Panc1 (cell line): ENCODE data around the gene ALDH1A1. TPM values are rescaled to one million over a fixed set of nuclear protein-coding genes. Genes with fewer than 3 reads are reported as not detected.

Experiments
- ATAC-seq: fragments of 200-7000 bp; cut with Tn5 transposase; 2 replicates; pipeline ENCODE4 v1.9.1; 2020; ENCODE audit warnings: mild to moderate bottlenecking, moderate library complexity
- BruUV-seq: library from RNA; stranded (reverse); fragments of 400-500 nt; replicated peaks from 2 replicates; lab custom pipeline; 2021; lab: Mats Ljungman, UMichigan
- CTCF ChIA-PET: fragments of 300-600 bp; sonication (Branson Sonifier 250); formaldehyde crosslinking; loops from one replicate; lab custom pipeline; 2022; ENCODE audit warnings: antibody characterized with exemption; lab: Charles Lee
- POLR2A ChIA-PET: fragments of 300-600 bp; sonication (Branson Sonifier 250); formaldehyde crosslinking; loops from one replicate; lab custom pipeline; 2022; ENCODE audit warnings: antibody characterized with exemption; lab: Charles Lee
- DNase-seq: peaks from one replicate; pipeline ENCODE4 v3.0.0-alpha.2; 2010; ENCODE audit warnings: low read depth, low spot score
- H3K27ac ChIP-seq: 2 replicates; pipeline ENCODE4 v1.5.1; 2011; ENCODE audit warnings: mild to moderate bottlenecking, low read length, inconsistent platforms
- H3K27me3 ChIP-seq: fragments of 200-500 bp; sonication (Bioruptor generic); 2 replicates; pipeline ENCODE4 v1.6.0; 2014; ENCODE audit warnings: low read length, inconsistent platforms; ENCODE audit not compliant: control insufficient read depth, insufficient read depth
- H3K36me3 ChIP-seq: fragments of 200-500 bp; sonication (Bioruptor generic); 2 replicates; pipeline ENCODE4 v1.5.1; 2014; ENCODE audit warnings: inconsistent platforms, mild to moderate bottlenecking, low read length, moderate library complexity; ENCODE audit not compliant: control insufficient read depth, insufficient read depth
- H3K4me1 ChIP-seq: 2 replicates; pipeline ENCODE4 v1.5.1; 2011; ENCODE audit warnings: inconsistent platforms, mild to moderate bottlenecking, low read length, moderate library complexity; ENCODE audit not compliant: control insufficient read depth, insufficient read depth
- H3K4me3 ChIP-seq, 2 experiments: 2 replicates each; pipeline ENCODE4 v1.5.1; 2011 to 2012; ENCODE audit warnings: low read depth in 2 of 2, low read length in 2 of 2, mild to moderate bottlenecking in 2 of 2, inconsistent platforms in 1 of 2, moderate library complexity in 1 of 2
- H3K9me3 ChIP-seq: fragments of 200-500 bp; sonication (Bioruptor generic); 2 replicates; pipeline ENCODE4 v1.5.1; 2014; ENCODE audit warnings: low read depth, mild to moderate bottlenecking, inconsistent platforms, low read length, moderate library complexity; ENCODE audit not compliant: control insufficient read depth, insufficient read depth
- CTCF ChIP-seq: fragments of 450-650 bp; IDR thresholded peaks from 2 replicates; pipeline ENCODE4 v1.5.1; 2017; ENCODE audit warnings: mild to moderate bottlenecking
- POLR2AphosphoS5 ChIP-seq: IDR thresholded peaks from 2 replicates; pipeline ENCODE4 v1.6.1; 2012; ENCODE audit warnings: mild to moderate bottlenecking, low read depth, low read length, moderate library complexity
- REST ChIP-seq, 2 experiments: IDR thresholded peaks; 2 replicates each; pipeline ENCODE4 v1.6.1; 2011 to 2012; ENCODE audit warnings: low read depth in 2 of 2, control low read depth in 1 of 2, low read length in 1 of 2, mild to moderate bottlenecking in 1 of 2, moderate library complexity in 1 of 2; ENCODE audit not compliant: insufficient read depth in 1 of 2
- SIN3A ChIP-seq: IDR thresholded peaks from 2 replicates; pipeline ENCODE4 v1.6.1; 2012; ENCODE audit warnings: low read depth, mild to moderate bottlenecking, low read length, moderate library complexity, borderline replicate concordance; ENCODE audit not compliant: insufficient read depth
- TCF7L2 ChIP-seq: IDR thresholded peaks from 2 replicates; pipeline ENCODE4 v1.6.1; 2011; ENCODE audit warnings: mild to moderate bottlenecking, low read depth, low read length, inconsistent platforms
- in situ Hi-C: cut with HindIII; loops from 2 replicates; pipeline ENCODE4 v1.10.0; 2016; ENCODE audit warnings: low sequenced_read_pairs, low pct_unique_long_range_greater_than_20kb
- intact Hi-C: fragments of 100-400 bp; cut with micrococcal nuclease; formaldehyde crosslinking; loops from one replicate; pipeline ENCODE4 v1.10.0; 2022; ENCODE audit not compliant: unreplicated experiment
- total RNA-seq: library from RNA; stranded (reverse); gene quantifications from one replicate; pipeline ENCODE4 v1.2.1, GENCODE V29; 2021; ENCODE audit not compliant: unreplicated experiment

Gene ALDH1A1
- total RNA-seq, 1 experiment from 2014 or later: 0.54 TPM

- no peak for TF ChIP-seq REST (IDR thresholded peaks at IDR 0.05; ENCODE audit: insufficient read depth in 1 of 2, low read depth in 2 of 2, low read length in 1 of 2)
- no peak for TF ChIP-seq SIN3A
- no peak for TF ChIP-seq CTCF
- TF ChIP-seq POLR2AphosphoS5: no peak
- TF ChIP-seq TCF7L2: no peak
- ChIA-PET CTCF (interaction anchor here (0.6 kb wide), 1 partner anchor 20 kb away, joined by 3 read pairs; no protein-coding TSS in a partner anchor), POLR2A (no interaction called here)
- Histone ChIP-seq H3K27me3 (no peaks in the 10 kb centered on the region; the same call in 1 of the 2 replicates), H3K4me3 (no peak overlapping the region), H3K4me1 (no peaks in the 10 kb centered on the region), H3K36me3 (no peaks in the 10 kb centered on the region), H3K9me3 (no peaks in the 10 kb centered on the region), H3K27ac (no peak overlapping the region)
- in situ Hi-C loops (no loop called here), intact Hi-C loops (no loop called here)
- BruUV-seq: no TSS peak
- DNase-seq: no peak
- ATAC-seq: no peak
Measured at GRCh38 chr9:72898784-72899733, 53.8 kb downstream of the ALDH1A1 start.

GRCh38 chr9:72898360-72898759, 54.5 kb downstream of the ALDH1A1 start:
- in situ Hi-C loops (no loop called here), intact Hi-C loops (no loop called here)
- ATAC-seq (no peak), DNase-seq (no peak)
- POLR2A ChIA-PET: no interaction called here
- CTCF ChIA-PET: no interaction called here
- H3K36me3 ChIP-seq: no peaks in the 10 kb centered on the region
- H3K4me1 ChIP-seq: no peaks in the 10 kb centered on the region
- H3K27me3 ChIP-seq: no peaks in the 10 kb centered on the region; the same call in 1 of the 2 replicates
- H3K27ac ChIP-seq: no peak overlapping the region
- TF ChIP-seq POLR2AphosphoS5 (no peak), SIN3A (no peak), TCF7L2 (no peak), CTCF (no peak), REST (IDR thresholded peaks at IDR 0.05; ENCODE audit: insufficient read depth in 1 of 2, low read depth in 2 of 2, low read length in 1 of 2) (no peak)
- H3K9me3 ChIP-seq: no peaks in the 10 kb centered on the region
- BruUV-seq: no TSS peak
- no peak overlapping the region for H3K4me3 ChIP-seq
